HEK293 (cell line): Measurements from ENCODE around the gene NTMT1.

Experiments used
- CTCF ChIA-PET: fragments of 350-600 bp; formaldehyde crosslinking; extraction: SDS; loops from one replicate; lab custom pipeline; 2021; ENCODE audit warnings: antibody characterized with exemption; lab: Yijun Ruan, JAX
- POLR2A ChIA-PET: fragments of 300-600 bp; formaldehyde crosslinking; extraction: SDS; loops from one replicate; lab custom pipeline; 2020; ENCODE audit warnings: antibody characterized with exemption, inconsistent platforms; lab: Yijun Ruan, JAX
- H3K27ac ChIP-seq: fragments of 200-500 bp; sonication (Bioruptor generic); 2 replicates; pipeline ENCODE4 v1.5.1; 2014; ENCODE audit warnings: low read depth, low read length, control low read depth, inconsistent platforms; ENCODE audit errors: extremely low read depth
- H3K36me3 ChIP-seq, 2 experiments: fragments of 200-500 bp in 1 of 2; sonication (Bioruptor generic) in 1 of 2; 1 replicate in 1 of 2; 2 replicates in 1 of 2; pipeline ENCODE4 v1.5.1; 2014 to 2017; ENCODE audit warnings: inconsistent platforms in 2 of 2, low read length in 2 of 2; ENCODE audit not compliant: control insufficient read depth in 2 of 2, insufficient read depth in 1 of 2
- H3K4me1 ChIP-seq: fragments of 200-500 bp; sonication (Bioruptor generic); 2 replicates; pipeline ENCODE4 v1.5.1; 2014; ENCODE audit warnings: mild to moderate bottlenecking, low read length, inconsistent platforms; ENCODE audit not compliant: control insufficient read depth, insufficient read depth
- H3K4me3 ChIP-seq: 2 replicates; pipeline ENCODE4 v1.5.1; 2011; ENCODE audit warnings: low read depth, mild to moderate bottlenecking, control low read depth, low read length, moderate library complexity
- H3K9me3 ChIP-seq: fragments of 200-500 bp; sonication (Bioruptor generic); 2 replicates; pipeline ENCODE4 v1.5.1; 2014; ENCODE audit warnings: low read depth, low read length, inconsistent platforms; ENCODE audit not compliant: control insufficient read depth, insufficient read depth
- EGR2 ChIP-seq: fragments of 450-650 bp; formaldehyde crosslinking; IDR thresholded peaks from 2 replicates; pipeline ENCODE4 v1.5.1; 2016; ENCODE audit warnings: low read depth, missing biosample characterization, missing genetic modification characterization
- HIC1 ChIP-seq: fragments of 450-650 bp; formaldehyde crosslinking; IDR thresholded peaks from 2 replicates; pipeline ENCODE4 v1.5.1; 2016; ENCODE audit warnings: missing biosample characterization, missing genetic modification characterization
- ZBTB10 ChIP-seq: fragments of 450-650 bp; formaldehyde crosslinking; IDR thresholded peaks from 2 replicates; pipeline ENCODE4 v1.5.1; 2016; ENCODE audit warnings: missing biosample characterization, missing genetic modification characterization
- ZBTB17 ChIP-seq: fragments of 450-650 bp; formaldehyde crosslinking; IDR thresholded peaks from 2 replicates; pipeline ENCODE4 v1.5.1; 2016; ENCODE audit warnings: missing biosample characterization, missing genetic modification characterization
- ZFHX2 ChIP-seq: fragments of 450-650 bp; formaldehyde crosslinking; conservative IDR thresholded peaks from 2 replicates; pipeline ENCODE4 v1.5.1; 2016; ENCODE audit warnings: missing biosample characterization, missing genetic modification characterization
- ZIC2 ChIP-seq: fragments of 450-650 bp; formaldehyde crosslinking; IDR thresholded peaks from 2 replicates; pipeline ENCODE4 v1.5.1; 2016; ENCODE audit warnings: missing biosample characterization, missing genetic modification characterization
- ZNF140 ChIP-seq: fragments of 450-650 bp; formaldehyde crosslinking; IDR thresholded peaks from 2 replicates; pipeline ENCODE4 v1.5.1; 2016; ENCODE audit warnings: missing biosample characterization, missing genetic modification characterization
- ZNF311 ChIP-seq: fragments of 450-650 bp; formaldehyde crosslinking; IDR thresholded peaks from 2 replicates; pipeline ENCODE4 v1.5.1; 2017; ENCODE audit warnings: missing biosample characterization, missing genetic modification characterization, borderline replicate concordance
- ZNF37A ChIP-seq: fragments of 450-650 bp; IDR thresholded peaks from 2 replicates; pipeline ENCODE4 v1.5.1; 2018; ENCODE audit warnings: missing biosample characterization, missing genetic modification characterization
- ZNF473 ChIP-seq: fragments of 450-650 bp; formaldehyde crosslinking; IDR thresholded peaks from 2 replicates; pipeline ENCODE4 v1.5.1; 2017; ENCODE audit warnings: missing biosample characterization, missing genetic modification characterization
- ZNF48 ChIP-seq: fragments of 450-650 bp; formaldehyde crosslinking; IDR thresholded peaks from 2 replicates; pipeline ENCODE4 v1.5.1; 2016; ENCODE audit warnings: missing biosample characterization, missing genetic modification characterization
- ZNF529 ChIP-seq: fragments of 450-650 bp; formaldehyde crosslinking; IDR thresholded peaks from 2 replicates; pipeline ENCODE4 v1.5.1; 2017; ENCODE audit warnings: missing genetic modification characterization, missing biosample characterization; ENCODE audit not compliant: insufficient replicate concordance
- ZNF610 ChIP-seq: fragments of 450-650 bp; formaldehyde crosslinking; IDR thresholded peaks from 2 replicates; pipeline ENCODE4 v1.5.1; 2016; ENCODE audit warnings: missing biosample characterization, missing genetic modification characterization, borderline replicate concordance
- ZNF629 ChIP-seq: fragments of 450-650 bp; formaldehyde crosslinking; IDR thresholded peaks from 2 replicates; pipeline ENCODE4 v1.5.1; 2017; ENCODE audit warnings: missing biosample characterization, missing genetic modification characterization
- ZNF664 ChIP-seq: fragments of 450-650 bp; formaldehyde crosslinking; IDR thresholded peaks from 2 replicates; pipeline ENCODE4 v1.5.1; 2016; ENCODE audit warnings: missing biosample characterization, missing genetic modification characterization
- TF ChIP-seq, protein P1 (sequence below): fragments of 450-650 bp; formaldehyde crosslinking; IDR thresholded peaks from 2 replicates; pipeline ENCODE4 v1.5.1; 2016; ENCODE audit warnings: missing biosample characterization, missing genetic modification characterization
- TF ChIP-seq, protein P2 (sequence below): fragments of 450-650 bp; formaldehyde crosslinking; IDR thresholded peaks from 2 replicates; pipeline ENCODE4 v1.5.1; 2016; ENCODE audit warnings: missing biosample characterization, missing genetic modification characterization, borderline replicate concordance

Gene NTMT1

DNA sequence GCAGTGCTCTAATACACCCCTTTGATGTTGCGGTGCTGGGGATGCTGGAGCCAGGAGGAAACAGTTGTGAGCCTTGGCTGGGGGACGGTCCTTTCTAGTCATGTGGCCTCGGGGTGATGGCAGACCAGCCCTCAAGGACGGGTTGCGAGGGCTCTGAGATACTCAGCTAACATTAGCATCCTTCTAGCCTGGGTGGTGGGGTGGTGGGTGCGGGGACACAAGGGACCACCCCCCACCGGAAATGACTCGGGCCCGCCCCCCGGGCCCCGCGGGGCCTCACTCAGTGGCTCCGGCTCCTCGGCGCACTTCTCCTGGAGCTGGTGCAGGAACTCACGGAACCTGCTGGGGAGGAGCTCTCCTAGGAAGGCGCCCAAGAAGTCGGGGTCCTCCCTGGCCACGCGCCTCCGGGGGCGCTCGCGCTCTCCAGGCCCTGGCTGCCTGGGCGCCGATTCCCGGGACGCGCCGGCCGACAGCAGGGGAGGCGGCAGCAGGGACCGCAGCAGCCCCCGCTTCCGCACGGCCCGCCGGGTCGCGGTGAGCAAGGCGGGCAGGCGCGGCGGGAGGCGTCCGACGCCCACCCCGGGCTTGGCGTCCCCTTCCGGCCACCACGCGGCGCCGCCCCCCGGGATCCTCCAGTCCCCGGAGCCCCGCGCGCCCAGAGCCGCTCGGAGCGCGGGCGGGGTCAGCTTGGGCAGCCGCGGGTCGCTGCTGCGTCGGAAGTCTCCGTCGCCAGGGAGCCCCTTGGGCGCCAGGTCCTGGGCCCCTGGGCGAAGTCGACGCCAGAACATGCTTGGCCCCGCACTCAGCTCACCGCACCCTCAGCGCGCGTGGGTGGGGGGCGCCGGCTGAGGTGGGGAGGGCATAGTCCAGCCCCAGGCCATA is 5.9 kb upstream of the NTMT1 start (continued):
- TF ChIP-seq ZBTB10 (tag by site-specific recombination): peak; percentile 54; the same call in 1 of the 2 replicates
- no peak for TF ChIP-seq ZNF629 (tag by site-specific recombination)

DNA sequence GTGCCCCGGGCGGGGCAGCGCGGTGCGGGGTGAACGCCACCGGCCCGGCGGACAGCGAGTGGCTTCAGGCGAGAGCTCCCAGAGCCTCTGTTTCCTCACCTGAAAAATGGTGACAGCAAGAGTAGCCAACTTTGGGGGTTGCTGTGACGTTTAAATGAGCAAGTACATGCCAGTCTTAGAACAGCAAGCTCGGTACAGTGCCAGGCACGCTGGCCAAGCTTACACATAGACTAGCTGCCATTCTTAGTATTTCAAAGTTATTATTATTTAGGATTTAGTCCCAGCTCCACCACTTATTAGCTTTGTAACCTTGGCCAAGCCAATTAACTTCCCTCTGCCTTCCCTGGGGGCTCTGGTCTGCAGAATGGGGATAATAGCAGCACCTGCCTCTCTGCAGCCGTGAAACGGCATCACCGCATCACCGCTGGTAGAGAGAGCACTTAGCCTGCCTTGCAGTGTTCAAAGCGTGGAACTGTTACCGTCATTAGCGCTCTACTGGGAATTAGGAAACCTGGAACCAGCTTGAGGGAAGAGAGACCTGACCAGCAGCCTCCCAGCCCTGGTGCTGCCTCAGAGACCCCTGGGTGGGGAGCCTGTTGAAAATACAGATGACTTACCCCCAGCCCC is 5.2 kb upstream of the NTMT1 start, which contains the start of gene C9orf50:
Gene C9orf50 (minus strand): TSS at position 433 of the 627 bp plus-strand sequence. CDS start 527 bp downstream, outside the sequence.
- ChIA-PET POLR2A (interaction anchor here (1.1 to 1.5 kb wide), 2 partner anchors 443 to 508 kb away, joined by 3 to 10 read pairs; partner anchors contain the start of gene IER5L), CTCF (interaction anchor here (0.6 to 23.4 kb wide), 15 partner anchors 8 to 1185 kb away, joined by 3 to 507 read pairs (median 3); no protein-coding TSS in a partner anchor)
- Histone ChIP-seq H3K4me3 (peak within 1 kb of the TSS; percentile 36), H3K27ac (peak within 1 kb of the TSS; percentile 51; the same call in 1 of the 2 replicates), H3K4me1 (no peaks in the 10 kb centered on the region; the same call in 1 of the 2 replicates), H3K36me3 (no peaks in the 10 kb centered on the region), H3K9me3 (no peaks in the 10 kb centered on the region)
- TF ChIP-seq ZNF473 (tag by site-specific recombination): no peak
- no peak for TF ChIP-seq ZNF610 (tag by site-specific recombination)
- TF ChIP-seq ZNF529: no peak
- no peak for TF ChIP-seq ZNF37A
- peak; percentile 2; the same call in 1 of the 2 replicates for TF ChIP-seq ZFHX2 (tag by site-specific recombination)
- TF ChIP-seq ZNF664 (tag by site-specific recombination): peak; percentile 99
- TF ChIP-seq ZBTB17: no peak
- TF ChIP-seq ZIC2: no peak
- no peak for TF ChIP-seq HIC1 (tag by site-specific recombination)

- POLR2A ChIA-PET: interaction anchor here (1.4 kb wide), 1 partner anchor 492 kb away, joined by 7 read pairs; no protein-coding TSS in a partner anchor
- H3K4me3 ChIP-seq: no peak overlapping the region
- H3K9me3 ChIP-seq: no peaks in the 10 kb centered on the region
- H3K4me1 ChIP-seq: peaks cover 3% of the 10 kb centered on the region; the same call in 1 of the 2 replicates
- no peak overlapping the region for H3K27ac ChIP-seq
- CTCF ChIA-PET: interaction anchor here (0.6 to 23.4 kb wide), 18 partner anchors 11 to 594 kb away, joined by 3 to 507 read pairs (median 6); partner anchors contain the start of gene IER5L
- H3K36me3 ChIP-seq: peaks cover 0 to 10% of the 10 kb centered on the region in 2 experiments; a peak in 1 of 3 replicates
- no peak for TF ChIP-seq ZNF37A
- no peak for TF ChIP-seq ZFHX2 (tag by site-specific recombination)
- TF ChIP-seq ZIC2: no peak
- no peak for TF ChIP-seq ZNF48
- no peak for TF ChIP-seq EGR2
- TF ChIP-seq ZNF140 (tag by site-specific recombination): no peak
- TF ChIP-seq ZBTB10 (tag by site-specific recombination): no peak
- TF ChIP-seq ZNF311 (tag by site-specific recombination): no peak
- TF ChIP-seq, protein P1, sequence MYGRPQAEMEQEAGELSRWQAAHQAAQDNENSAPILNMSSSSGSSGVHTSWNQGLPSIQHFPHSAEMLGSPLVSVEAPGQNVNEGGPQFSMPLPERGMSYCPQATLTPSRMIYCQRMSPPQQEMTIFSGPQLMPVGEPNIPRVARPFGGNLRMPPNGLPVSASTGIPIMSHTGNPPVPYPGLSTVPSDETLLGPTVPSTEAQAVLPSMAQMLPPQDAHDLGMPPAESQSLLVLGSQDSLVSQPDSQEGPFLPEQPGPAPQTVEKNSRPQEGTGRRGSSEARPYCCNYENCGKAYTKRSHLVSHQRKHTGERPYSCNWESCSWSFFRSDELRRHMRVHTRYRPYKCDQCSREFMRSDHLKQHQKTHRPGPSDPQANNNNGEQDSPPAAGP (tag by site-specific recombination): no peak
- TF ChIP-seq, protein P2, sequence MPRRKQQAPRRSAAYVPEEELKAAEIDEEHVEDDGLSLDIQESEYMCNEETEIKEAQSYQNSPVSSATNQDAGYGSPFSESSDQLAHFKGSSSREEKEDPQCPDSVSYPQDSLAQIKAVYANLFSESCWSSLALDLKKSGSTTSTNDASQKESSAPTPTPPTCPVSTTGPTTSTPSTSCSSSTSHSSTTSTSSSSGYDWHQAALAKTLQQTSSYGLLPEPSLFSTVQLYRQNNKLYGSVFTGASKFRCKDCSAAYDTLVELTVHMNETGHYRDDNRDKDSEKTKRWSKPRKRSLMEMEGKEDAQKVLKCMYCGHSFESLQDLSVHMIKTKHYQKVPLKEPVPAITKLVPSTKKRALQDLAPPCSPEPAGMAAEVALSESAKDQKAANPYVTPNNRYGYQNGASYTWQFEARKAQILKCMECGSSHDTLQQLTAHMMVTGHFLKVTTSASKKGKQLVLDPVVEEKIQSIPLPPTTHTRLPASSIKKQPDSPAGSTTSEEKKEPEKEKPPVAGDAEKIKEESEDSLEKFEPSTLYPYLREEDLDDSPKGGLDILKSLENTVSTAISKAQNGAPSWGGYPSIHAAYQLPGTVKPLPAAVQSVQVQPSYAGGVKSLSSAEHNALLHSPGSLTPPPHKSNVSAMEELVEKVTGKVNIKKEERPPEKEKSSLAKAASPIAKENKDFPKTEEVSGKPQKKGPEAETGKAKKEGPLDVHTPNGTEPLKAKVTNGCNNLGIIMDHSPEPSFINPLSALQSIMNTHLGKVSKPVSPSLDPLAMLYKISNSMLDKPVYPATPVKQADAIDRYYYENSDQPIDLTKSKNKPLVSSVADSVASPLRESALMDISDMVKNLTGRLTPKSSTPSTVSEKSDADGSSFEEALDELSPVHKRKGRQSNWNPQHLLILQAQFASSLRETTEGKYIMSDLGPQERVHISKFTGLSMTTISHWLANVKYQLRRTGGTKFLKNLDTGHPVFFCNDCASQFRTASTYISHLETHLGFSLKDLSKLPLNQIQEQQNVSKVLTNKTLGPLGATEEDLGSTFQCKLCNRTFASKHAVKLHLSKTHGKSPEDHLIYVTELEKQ (tag by site-specific recombination): no peak
These were observed 2.6 kb upstream of the NTMT1 start for GRCh38 chr9:129623331-129623730.
